Erythroblast (primary cell): ENCODE data around the gene ORM2.

Source experiments
- DNase-seq, 2 experiments: peaks; one replicate each; lab custom pipeline; 2025; lab: John Stamatoyannopoulos, UW
- GATA1 ChIP-seq: IDR thresholded peaks from 2 replicates; pipeline ENCODE4 v1.6.1; 2011; ENCODE audit warnings: low read depth, mild to moderate bottlenecking, control low read depth, low read length, moderate library complexity
- POLR2A ChIP-seq: IDR thresholded peaks from 2 replicates; pipeline ENCODE4 v1.6.1; 2011; ENCODE audit warnings: mild to moderate bottlenecking, low read length

The ORM2 gene

GRCh38 chr9:114369216-114370130 lies 39.8 kb downstream of the ORM2 start:
- no peak for DNase-seq
- no peak for TF ChIP-seq GATA1
- no peak for TF ChIP-seq POLR2A

GRCh38 chr9:114370251-114370967 lies 40.7 kb downstream of the ORM2 start:
- TF ChIP-seq POLR2A (no peak), GATA1 (no peak)
- no peak for DNase-seq

GRCh38 chr9:114370968-114371320 lies 41.3 kb downstream of the ORM2 start:
- TF ChIP-seq POLR2A: no peak
- no peak for TF ChIP-seq GATA1
- no peak for DNase-seq

GRCh38 chr9:114371343-114371944 lies 41.8 kb downstream of the ORM2 start:
- TF ChIP-seq GATA1 (no peak), POLR2A (no peak)
- DNase-seq: no peak

- no peak for TF ChIP-seq POLR2A
- no peak for TF ChIP-seq GATA1
- DNase-seq: no peak
These were observed 42.6 kb downstream of the ORM2 start for GRCh38 chr9:114371973-114372917.

- DNase-seq: no peak
- no peak for TF ChIP-seq GATA1
- TF ChIP-seq POLR2A: no peak
These were observed 43.3 kb downstream of the ORM2 start for GRCh38 chr9:114372921-114373448.

GRCh38 chr9:114373960-114374730 lies 44.5 kb downstream of the ORM2 start:
- TF ChIP-seq POLR2A (no peak), GATA1 (no peak)
- DNase-seq: no peak

GRCh38 chr9:114374936-114375335 lies 45.3 kb downstream of the ORM2 start:
- no peak for DNase-seq

GRCh38 chr9:114375386-114376175 lies 45.9 kb downstream of the ORM2 start:
- TF ChIP-seq POLR2A: no peak
- no peak for TF ChIP-seq GATA1
- DNase-seq: no peak

More at GRCh38 chr9:114374936-114375335, 45.3 kb downstream of the ORM2 start:
- TF ChIP-seq POLR2A (no peak), GATA1 (no peak)

GRCh38 chr9:114376586-114377445 lies 47.1 kb downstream of the ORM2 start:
- no peak for DNase-seq
- no peak for TF ChIP-seq POLR2A
- no peak for TF ChIP-seq GATA1
